ENCODE data around the gene LCP1.
"Not testable (repeated sequence)": the region's sequence is repeated elsewhere in the genome, so short reads cannot be mapped to it uniquely, and the experiment has no call there.

Gene LCP1, protein sequence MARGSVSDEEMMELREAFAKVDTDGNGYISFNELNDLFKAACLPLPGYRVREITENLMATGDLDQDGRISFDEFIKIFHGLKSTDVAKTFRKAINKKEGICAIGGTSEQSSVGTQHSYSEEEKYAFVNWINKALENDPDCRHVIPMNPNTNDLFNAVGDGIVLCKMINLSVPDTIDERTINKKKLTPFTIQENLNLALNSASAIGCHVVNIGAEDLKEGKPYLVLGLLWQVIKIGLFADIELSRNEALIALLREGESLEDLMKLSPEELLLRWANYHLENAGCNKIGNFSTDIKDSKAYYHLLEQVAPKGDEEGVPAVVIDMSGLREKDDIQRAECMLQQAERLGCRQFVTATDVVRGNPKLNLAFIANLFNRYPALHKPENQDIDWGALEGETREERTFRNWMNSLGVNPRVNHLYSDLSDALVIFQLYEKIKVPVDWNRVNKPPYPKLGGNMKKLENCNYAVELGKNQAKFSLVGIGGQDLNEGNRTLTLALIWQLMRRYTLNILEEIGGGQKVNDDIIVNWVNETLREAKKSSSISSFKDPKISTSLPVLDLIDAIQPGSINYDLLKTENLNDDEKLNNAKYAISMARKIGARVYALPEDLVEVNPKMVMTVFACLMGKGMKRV

DNA sequence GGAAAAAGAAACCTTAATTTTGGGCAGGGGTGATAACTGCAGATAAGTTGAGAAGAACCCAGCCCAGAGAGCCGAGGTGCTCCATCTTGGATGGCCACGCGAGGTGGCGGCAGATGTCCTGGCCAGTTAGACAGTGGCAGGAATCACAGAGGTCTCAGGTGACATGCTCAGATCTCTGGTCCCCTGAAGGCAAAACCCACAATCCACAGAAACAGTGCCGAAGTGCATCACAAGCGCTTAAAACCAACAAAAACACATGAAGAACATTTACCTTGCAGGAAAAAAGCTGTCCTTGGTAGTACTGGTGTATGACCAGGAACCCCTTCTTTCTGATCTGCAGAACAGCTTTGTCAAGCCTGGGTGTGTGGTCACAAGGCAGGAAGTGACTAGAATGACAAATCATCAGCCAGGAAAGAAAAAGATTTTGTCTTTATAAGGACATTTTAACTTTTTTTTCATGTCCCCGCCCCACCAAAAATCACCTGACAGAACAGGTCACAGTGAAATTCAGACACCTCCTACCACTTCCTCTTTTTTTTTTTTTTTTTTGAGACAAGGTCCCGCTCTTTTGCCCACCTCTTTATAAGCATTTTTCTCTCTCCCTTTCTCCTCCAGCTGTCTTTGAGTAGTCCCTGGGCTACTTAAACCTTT is at the start of gene LCP1:
Gene LCP1, minus strand, starts transcription at position 338 of the 651 bp plus-strand sequence. CDS start 22,515 bp downstream, outside the sequence.
- no peak for DNase-seq (ENCODE audit: low spot score)

DNA sequence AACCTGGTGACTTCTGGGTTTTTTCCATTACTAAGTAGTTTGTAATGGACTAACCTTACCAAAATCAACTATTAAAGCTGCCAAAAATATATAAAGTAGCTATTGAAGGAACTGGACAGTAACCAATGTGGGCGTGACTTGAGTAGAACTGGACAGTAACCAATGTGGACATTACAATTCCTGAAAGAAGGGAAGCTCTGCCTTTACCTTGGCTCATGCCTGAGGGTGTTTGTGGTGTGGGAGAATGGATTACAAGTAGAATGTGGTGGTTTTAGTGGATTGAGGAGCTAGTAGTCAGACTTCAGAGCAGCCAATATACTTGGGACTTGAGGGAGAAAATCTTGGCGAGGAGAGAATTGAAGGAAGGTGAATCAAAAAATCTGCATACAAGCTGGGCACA is 47.3 kb upstream of the LCP1 start:
- no peak for DNase-seq (ENCODE audit: low spot score)

DNA sequence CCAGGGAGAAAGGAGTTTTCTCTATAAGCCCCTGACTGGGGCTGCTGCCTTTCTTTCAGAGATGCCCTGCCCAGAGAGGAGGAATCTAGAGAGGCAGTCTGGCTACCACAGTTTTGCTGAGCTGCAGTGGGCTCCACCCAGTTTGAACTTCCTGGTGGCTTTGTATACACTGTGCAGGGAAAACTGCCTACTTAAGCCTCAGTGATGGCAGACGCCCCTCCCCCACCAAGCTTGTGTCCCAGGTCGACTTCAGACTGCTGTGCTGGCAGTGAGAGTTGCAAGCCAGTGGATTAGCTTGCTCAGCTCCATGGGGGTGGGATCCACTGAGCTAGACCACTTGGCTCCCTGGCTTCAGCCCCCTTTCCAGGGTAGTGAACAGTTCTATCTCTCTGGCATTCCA is 38.3 kb upstream of the LCP1 start:
- DNase-seq (ENCODE audit: low spot score): not testable (repeated sequence)

DNA sequence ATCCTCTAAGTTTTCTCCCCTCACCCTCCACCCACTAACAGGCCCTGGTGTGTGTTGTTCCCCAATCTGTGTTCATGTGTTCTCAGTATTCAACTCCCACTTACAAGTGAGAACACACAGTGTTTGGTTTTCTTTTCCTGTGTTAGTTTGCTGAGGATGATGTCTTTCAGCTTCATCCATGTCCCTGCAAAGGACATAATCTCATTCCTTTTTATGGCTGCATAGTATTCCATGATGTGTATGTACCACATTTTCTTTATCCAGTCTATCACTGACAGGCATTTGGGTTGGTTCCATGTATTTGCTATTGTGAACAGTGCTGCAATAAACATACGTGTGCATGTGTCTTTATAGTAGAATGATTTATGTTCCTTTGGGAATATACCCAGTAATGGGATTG is 32.8 kb upstream of the LCP1 start:
- not testable (repeated sequence) for DNase-seq (ENCODE audit: low spot score)

DNA sequence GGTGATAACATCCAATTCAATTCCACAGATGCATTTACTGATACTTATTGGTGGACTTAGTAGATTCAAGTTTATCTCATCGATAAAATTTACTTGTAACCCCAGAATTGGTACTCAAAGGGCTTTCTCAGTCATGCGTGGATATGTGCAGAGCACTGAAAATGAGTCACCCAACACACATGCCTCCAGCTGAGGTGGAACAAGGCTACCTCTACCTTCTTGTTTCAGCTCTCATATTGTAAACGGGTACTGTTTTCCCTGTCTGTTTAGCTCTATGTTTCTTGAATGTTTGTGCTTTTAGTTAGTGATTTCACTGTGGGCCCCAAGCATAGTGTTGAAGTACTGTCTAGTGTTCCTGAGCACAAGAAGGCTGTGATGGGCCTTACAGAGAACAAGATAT is 31.3 kb upstream of the LCP1 start:
- no peak for DNase-seq (ENCODE audit: low spot score)

DNA sequence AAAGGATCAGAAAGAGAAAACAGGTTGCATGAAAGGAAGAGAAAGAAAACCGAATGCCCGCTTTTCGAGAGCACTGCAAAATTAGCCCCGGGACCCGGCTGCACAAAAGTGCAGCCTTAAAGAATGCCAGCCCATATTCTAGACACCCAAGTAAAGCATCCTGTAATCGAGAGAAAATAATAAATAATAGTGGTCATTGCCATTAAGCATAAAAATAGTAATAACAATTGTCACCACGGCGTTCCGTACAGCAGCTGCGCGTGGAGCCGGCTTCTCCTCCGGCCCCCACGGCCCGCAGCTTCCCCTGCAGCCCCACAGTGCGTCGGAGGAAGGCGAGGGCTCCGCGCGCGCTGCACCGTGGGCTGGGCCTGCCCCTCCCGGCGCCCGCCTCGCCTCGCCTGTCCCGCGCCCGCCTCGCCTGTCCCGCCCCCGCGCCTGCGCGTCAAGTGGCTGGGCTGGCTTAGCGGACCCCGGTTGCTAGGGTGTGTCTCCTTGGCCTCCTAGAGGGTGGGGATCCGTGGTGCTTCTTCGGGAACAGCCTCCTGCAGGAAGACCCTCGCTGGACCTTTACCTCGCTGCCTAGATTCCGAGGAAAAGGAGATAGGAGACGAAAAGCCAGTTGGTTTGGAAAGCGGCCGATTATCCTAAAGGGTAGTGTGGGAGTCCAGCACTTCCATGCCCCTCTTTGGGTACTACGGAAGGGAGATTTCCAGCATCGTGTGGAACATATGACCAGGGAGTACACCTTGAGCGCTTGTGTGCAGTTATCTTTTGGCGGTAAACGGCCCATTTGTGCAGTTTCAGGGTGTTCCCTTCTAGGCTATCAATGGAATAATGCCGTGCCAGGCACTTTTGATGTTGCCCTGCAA is 29.7 kb upstream of the LCP1 start, which contains the start of gene LRRC63:
Gene LRRC63, plus strand, starts transcription at position 446 of the 869 bp plus-strand sequence. CDS start 1,107 bp downstream, outside the sequence.
- peak; percentile 85 for DNase-seq (ENCODE audit: low spot score)

DNA sequence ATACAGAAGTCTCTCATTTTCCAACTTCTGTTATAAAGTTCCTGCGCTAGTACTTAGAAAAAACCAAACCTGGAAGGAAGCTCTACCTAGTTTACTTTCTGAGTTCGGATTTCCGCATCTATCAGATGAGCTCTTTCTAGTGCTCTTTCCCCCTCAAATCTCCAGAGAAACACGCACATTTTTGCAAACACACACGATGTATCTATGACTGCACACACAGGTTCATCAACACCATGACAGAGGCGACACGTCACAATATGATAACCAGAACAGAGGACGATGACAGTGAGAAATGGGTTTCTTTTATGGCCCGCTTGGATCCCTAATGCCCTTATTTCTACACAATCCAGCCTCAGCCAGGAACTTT is 29.1 kb upstream of the LCP1 start:
- DNase-seq (ENCODE audit: low spot score): no peak

DNA sequence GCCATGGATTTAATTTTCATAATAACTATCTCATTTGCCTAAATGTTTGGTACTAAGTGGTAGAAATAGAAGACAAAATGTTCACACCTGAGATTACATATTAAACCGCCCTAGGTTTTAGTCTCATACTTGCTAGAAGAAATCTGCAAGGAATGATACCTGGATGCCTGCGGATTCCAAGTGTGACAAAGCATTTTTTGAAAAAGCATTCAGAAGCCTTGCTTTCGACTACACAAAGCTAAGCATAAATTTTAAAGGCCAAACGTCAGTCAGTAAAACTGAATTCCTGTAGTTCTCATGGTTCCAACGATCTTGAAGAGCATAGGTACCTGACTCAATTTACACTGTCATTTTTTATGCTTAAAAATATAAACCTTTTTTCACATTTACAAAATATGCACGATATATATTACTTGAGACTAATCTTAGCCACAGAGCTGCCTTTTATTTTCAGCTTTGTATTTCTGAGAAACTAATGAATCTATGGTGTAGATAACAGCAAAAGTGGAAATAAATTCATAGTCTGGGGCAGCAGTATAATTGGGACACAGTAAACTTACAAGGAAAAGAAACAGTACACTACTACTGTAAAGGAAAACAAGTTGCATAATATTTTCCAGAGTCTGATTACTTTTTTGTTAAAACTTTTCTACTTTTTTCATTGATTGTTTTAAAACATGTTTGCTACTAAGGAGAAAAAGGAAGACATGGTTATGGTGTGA is 28.5 kb upstream of the LCP1 start:
- DNase-seq (ENCODE audit: low spot score): no peak

DNA sequence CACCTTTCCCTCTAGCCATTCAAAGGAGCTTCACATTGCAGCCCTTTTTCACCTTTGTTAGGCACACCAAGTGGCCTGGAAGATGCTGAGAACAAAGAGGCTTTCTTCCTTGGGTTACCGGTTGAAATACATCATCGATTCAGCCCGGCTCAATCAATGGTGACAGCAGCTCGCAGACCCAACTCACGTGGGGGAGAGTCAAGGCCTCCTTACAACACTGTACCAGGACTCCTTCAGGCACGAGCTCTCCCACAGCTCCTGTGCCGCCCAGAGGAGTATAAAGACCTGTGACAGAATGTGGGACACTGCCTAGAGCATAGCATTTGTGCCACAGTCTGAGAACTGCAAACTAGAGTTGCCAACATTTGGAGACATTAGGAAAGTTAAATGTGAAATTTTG is 25.9 kb upstream of the LCP1 start:
- DNase-seq (ENCODE audit: low spot score): no peak

DNA sequence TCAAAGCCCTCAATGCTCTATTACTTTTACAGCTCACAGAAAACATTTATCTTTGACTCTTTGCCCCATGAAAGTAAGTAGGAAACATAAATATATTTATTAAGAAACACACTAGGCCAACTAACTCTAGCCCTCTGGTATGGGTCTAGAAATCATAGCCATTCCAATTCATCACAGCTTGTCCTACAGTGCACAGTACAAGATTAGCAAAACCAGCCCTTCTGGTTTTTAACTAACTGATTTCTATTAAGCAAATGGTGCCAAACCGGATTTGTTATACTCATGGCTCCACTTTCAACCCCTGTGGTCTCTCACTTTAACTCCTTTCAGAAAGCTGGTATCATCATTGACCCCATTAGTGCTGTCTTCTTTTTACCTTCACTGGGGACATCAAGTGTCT is 24.2 kb upstream of the LCP1 start:
- DNase-seq (ENCODE audit: low spot score): no peak

DNA sequence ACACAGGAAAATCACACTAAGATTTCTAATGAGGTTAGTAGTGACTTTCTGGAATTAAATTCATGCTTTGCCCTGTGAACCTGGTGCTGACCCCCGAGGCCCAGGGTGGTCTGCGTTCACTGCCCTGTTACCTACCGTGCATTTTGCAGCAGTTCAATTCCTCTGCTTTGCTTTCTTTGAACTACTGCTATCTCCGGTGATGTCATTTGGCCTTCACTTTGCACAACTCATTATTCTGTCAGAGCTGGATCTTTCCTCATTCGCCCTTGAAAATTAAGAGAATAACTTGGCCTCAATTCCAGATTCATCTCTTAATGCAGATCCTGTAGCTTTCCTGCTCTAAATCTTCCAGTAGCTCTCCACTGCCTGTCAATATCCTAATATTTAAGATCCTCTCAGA is 21.0 kb upstream of the LCP1 start:
- DNase-seq (ENCODE audit: low spot score): no peak

DNA sequence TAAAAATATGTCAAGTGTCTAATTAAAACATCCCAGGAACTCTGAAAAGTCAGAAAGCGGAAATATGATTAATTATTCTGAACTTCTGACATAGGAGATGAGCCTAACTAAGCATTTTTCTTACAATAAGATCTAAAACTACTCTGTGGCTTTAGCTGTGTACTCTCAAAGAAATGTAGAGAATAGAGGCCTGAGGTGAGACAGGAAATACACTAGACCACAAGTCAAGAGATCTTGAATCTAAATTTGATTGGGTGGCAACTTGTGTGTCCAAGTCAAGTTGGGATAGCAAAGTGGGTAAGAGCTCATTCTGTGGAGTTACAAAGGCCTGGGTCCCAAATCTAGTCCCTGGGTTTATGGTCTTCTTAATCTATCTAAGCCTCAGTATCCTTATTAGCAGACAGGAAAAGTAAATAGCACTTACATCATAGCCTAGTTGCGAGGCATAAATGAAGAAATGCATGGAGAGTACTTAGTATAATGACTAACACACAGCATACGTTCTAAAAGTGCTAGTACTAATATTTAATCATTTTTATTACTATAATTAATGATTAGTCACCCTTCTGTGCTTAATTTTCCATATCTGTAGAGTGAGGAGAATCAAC is 20.3 kb upstream of the LCP1 start:
- no peak for DNase-seq (ENCODE audit: low spot score)

DNA sequence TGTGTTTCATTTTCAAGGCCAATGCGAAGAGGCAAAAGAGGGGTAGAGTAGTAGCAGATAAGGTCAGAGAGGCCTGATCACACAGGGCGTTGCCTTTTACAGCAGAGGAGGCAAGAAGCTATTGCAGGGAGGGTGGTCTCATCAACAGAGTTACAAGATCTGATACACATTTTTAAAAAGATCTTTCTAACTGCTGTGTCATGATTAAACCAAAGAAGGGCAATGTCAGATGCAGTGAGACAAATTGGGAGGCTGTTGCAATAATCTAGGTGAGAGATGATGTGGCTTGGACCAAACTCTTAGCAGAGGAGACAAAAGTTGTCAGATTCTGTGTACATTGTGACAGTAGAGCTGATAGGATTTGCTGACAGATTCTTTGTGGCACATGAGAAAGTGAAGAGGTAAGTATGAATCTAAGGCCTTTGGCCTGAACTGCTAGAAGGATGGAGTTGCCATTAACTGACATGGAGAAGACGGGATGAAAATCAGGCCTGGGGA is 16.8 kb upstream of the LCP1 start:
- no peak for DNase-seq (ENCODE audit: low spot score)

DNA sequence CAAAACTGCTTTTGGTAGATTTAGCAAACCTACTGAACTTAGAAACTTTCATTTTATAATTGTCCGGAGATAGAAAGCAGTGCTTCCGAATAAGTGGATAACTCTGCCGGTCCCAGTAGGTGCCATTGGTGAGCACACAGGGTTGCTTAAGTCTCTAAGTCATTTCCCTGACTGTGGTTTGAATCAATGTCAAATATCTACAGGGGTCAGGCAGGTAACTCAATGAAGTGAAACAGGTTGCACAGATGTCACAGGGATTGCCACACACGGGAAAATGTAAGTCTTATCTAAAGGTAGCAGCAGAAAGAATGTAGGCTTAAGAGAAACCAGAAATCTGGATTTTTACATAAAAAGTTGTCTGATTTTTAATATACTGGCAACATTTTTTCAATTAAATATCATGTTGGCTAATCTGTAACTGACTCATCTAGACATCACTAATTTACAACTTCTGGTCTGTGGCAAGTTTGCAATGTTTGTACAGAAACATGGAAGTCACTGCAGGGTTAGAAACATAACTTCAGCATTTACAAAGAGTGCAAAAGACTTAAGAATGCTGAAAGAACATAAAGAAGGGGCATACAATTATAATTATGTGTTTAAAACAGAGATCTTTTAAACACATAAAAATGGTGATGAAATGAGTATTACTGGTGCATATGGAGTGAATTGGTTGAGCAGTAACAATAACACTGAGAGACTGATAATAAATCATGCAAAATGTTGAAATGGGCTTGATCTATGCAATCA is 15.5 kb upstream of the LCP1 start:
- DNase-seq (ENCODE audit: low spot score): peak; percentile 10

DNA sequence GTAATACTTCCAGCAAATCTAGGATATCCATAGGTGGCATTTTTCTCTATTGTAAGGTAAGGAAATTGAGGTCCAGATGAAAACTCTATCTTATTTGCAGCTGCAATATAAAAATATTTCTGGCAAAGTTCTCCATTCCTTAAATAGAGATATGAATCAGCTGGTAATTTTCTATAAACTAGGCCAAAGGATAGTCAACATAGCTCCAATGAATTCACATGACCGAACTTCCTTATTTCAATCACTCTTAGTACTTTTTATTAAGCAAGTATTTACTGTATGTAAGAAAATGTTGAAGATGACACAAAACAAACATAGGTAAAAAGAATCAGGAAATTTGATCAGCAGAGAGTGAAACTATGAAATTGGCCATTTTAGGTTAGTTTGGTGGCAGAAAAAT is 13.0 kb upstream of the LCP1 start:
- DNase-seq (ENCODE audit: low spot score): no peak

DNA sequence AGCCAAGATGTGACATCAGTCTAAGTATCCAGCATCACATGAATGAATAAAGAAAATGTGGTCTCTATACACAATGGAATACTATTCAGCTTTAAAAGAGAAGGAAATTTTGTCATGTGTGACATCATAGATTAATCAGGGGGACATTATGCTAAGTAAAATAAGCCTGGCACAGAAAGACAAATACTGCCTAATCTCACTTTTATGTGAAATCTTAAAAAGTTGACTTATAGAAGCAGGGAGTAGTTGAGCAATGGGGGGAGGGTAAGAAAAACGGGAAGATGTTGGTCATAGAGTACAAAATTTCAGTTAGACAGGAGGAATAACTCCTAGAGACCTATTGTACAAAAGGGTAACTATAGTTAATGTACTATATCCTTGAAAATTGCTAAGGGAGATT is 10.4 kb upstream of the LCP1 start:
- DNase-seq (ENCODE audit: low spot score): no peak

DNA sequence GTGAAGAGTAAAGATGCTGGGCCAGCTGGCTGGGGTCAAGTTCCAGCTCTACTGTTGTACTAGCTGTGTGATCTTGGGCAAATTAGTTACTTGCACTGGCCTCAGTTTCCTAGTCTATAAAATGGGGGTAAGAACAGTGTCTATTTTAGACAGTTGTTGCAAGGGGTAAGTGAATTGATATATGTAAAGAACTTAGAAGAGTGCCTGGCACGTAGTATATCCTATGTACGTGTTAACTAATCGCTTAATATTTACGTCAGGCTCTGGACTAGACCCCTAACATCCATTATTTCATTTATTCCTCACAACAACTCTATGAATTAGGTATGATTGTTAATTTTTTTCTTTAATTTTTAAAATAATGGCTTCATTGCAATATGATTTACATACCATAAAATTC is 3.7 kb upstream of the LCP1 start:
- DNase-seq (ENCODE audit: low spot score): no peak

DNA sequence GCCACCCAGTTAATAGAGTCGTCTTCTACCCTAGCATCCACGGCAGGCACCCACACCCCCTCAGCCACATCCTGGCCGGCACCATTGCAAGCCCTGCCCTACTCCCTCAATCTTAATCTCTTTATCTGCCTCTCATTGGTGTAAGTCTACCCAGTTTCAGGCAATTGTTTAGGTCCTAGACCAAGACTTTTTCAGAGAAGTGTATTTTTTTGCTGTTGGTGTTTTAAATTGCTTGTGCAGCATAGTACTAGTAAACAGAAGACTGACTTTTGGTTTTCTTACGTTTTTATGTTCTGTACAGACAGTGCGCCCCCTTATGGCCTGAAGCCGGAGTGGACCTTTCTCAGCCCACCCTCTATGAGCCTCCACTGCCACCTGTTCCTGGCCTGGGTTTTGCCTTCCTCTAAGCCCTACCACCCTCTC is 2.3 kb upstream of the LCP1 start:
- no peak for DNase-seq (ENCODE audit: low spot score)

DNA sequence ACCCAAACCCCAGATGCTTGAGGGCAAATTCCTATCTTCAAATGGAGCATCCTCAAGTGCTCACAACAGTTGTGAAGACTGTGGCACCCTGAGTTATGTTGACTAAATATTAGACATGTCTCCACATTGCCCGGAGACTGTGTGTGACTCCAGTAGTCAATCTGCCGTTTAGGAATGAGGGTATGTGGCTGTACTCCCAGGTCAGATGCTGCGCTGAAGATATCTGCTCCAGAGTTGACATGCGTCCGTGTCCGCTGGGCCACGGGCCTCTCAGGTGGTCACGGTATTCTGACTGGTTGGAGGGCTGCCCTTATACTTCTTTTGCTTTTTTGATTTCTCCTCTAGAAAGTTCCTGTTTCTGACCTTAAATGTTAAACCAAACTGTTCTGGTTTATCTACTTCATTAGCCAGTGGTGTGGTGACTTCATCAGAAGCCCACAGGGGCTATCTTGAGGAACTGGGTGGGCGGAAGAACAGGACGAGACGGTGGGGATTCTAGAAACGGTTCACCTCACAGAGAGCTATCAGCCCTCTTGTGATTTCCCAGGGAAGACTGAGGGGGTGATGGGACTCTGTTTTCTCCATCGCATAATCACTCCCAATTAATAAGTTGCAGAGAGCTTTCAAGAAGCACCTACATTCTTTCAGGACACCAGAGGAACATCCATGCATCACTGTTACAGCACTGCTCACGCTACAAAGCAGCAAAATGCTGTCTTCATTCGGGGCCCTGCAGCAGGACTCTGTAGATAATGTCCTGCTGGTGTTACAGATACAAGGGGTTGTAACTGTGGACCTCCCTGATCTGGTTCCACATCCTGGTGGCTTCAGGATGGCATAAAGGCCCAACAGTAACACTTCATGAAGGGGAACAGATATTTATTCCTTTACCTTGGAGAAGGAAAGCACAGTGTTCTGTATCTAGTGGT is 1.3 kb upstream of the LCP1 start:
- DNase-seq (ENCODE audit: low spot score): no peak

Data from GM03348 (cell line).